ENCODE results near the gene GALM. TPM values are rescaled to one million over a fixed set of nuclear protein-coding genes. Genes with fewer than 3 reads are reported as not detected.

Gene GALM
- total RNA-seq, 1 donor from 2014 or later = 1.0 TPM

- Mint-ChIP-seq H3K27me3 (ENCODE audit: unreplicated experiment) (peaks cover under 1% of the 10 kb centered on the region), H3K9me3 (ENCODE audit: unreplicated experiment) (peaks cover 2% of the 10 kb centered on the region), H3K4me3 (ENCODE audit: unreplicated experiment) (no peak overlapping the region), H3K36me3 (ENCODE audit: unreplicated experiment) (no peaks in the 10 kb centered on the region), H3K27ac (ENCODE audit: unreplicated experiment) (no peak overlapping the region), H3K4me1 (ENCODE audit: low read depth, unreplicated experiment) (peaks cover 5% of the 10 kb centered on the region)
- no peak for TF ChIP-seq CTCF (IDR thresholded peaks at IDR 0.05; ENCODE audit: partially characterized antibody, unreplicated experiment)
- no peak for DNase-seq
Measured at GRCh38 chr2:38728694-38729093, 62.8 kb downstream of the GALM start.

DNA sequence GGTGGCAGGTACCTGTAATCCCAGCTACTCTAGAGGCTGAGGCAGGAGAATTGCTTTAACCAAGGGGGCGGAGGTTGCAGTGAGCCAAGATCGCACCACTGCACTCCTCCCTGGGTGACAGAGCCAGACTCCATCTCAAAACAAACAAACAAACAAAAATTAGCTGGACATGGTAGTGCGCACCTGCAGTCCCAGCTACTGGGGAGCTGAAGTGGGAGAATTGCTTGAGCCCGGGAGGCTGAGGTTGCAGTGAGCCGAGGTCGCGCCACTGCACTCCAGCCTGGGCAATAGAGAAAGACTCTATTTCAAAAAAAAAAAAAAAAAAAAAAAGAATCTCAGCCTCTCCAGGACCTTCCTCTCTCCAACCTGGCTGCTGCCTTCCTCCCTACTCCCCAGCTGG is 65.2 kb downstream of the GALM start:
- no peak for TF ChIP-seq CTCF (IDR thresholded peaks at IDR 0.05; ENCODE audit: partially characterized antibody, unreplicated experiment)
- Mint-ChIP-seq H3K4me3 (ENCODE audit: unreplicated experiment) (no peak overlapping the region), H3K27me3 (ENCODE audit: unreplicated experiment) (peaks cover 2% of the 10 kb centered on the region), H3K27ac (ENCODE audit: unreplicated experiment) (no peak overlapping the region), H3K36me3 (ENCODE audit: unreplicated experiment) (no peaks in the 10 kb centered on the region), H3K4me1 (ENCODE audit: low read depth, unreplicated experiment) (peaks cover 13% of the 10 kb centered on the region), H3K9me3 (ENCODE audit: unreplicated experiment) (peaks cover 2% of the 10 kb centered on the region)
- DNase-seq = no peak

- Mint-ChIP-seq H3K36me3 (ENCODE audit: unreplicated experiment) (no peaks in the 10 kb centered on the region), H3K27ac (ENCODE audit: unreplicated experiment) (no peak overlapping the region), H3K9me3 (ENCODE audit: unreplicated experiment) (peaks cover 2% of the 10 kb centered on the region), H3K4me3 (ENCODE audit: unreplicated experiment) (no peak overlapping the region), H3K27me3 (ENCODE audit: unreplicated experiment) (peaks cover 2% of the 10 kb centered on the region), H3K4me1 (ENCODE audit: low read depth, unreplicated experiment) (peaks cover 13% of the 10 kb centered on the region)
- no peak for DNase-seq
- TF ChIP-seq CTCF (IDR thresholded peaks at IDR 0.05; ENCODE audit: partially characterized antibody, unreplicated experiment) = no peak
Measured at GRCh38 chr2:38731684-38732221, 65.8 kb downstream of the GALM start.

DNA sequence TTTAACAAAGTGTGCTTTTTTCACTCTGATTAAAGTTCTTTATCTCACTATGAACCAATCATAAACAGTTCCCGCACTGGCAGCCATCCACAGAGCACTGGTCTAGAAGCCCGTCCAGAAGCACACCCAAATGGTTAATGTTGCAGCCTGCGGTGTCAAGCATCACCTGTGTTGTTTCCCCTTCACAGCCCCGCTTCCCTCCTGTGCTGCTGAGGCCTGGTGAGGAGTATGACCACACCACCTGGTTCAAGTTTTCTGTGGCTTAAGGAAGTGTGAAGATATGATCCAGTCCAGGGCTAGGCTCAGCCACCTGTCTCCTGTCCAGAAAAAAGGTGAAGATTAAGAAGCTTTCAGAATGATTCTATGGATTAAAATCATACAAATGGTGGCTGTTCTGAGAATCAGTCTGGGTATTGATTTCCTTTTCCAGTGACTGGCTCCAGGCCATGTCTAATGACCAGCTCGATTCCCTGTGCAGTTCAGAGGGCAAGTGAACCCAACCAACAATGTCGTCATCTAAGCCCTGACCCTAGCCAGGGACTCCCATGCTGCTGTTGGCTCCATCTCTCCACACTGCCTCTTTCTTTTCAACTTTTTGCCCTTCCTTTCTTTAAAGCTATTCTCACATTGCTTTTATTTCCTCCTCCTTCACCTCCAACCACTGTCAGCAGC is 67.5 kb downstream of the GALM start:
- no peak for TF ChIP-seq CTCF (IDR thresholded peaks at IDR 0.05; ENCODE audit: partially characterized antibody, unreplicated experiment)
- DNase-seq = no peak
- H3K9me3 Mint-ChIP-seq (ENCODE audit: unreplicated experiment) = peaks cover 2% of the 10 kb centered on the region
- H3K27me3 Mint-ChIP-seq (ENCODE audit: unreplicated experiment) = peaks cover 3% of the 10 kb centered on the region
- peaks cover 13% of the 10 kb centered on the region for H3K4me1 Mint-ChIP-seq (ENCODE audit: low read depth, unreplicated experiment)
- no peaks in the 10 kb centered on the region for H3K36me3 Mint-ChIP-seq (ENCODE audit: unreplicated experiment)
- peak overlapping the region; percentile 33 for H3K27ac Mint-ChIP-seq (ENCODE audit: unreplicated experiment)
- H3K4me3 Mint-ChIP-seq (ENCODE audit: unreplicated experiment) = no peak overlapping the region

- Mint-ChIP-seq H3K27ac (ENCODE audit: unreplicated experiment) (no peak overlapping the region), H3K27me3 (ENCODE audit: unreplicated experiment) (peaks cover 3% of the 10 kb centered on the region), H3K36me3 (ENCODE audit: unreplicated experiment) (no peaks in the 10 kb centered on the region), H3K4me1 (ENCODE audit: low read depth, unreplicated experiment) (peaks cover 13% of the 10 kb centered on the region), H3K4me3 (ENCODE audit: unreplicated experiment) (no peak overlapping the region), H3K9me3 (ENCODE audit: unreplicated experiment) (peaks cover 2% of the 10 kb centered on the region)
- no peak for DNase-seq
- TF ChIP-seq CTCF (IDR thresholded peaks at IDR 0.05; ENCODE audit: partially characterized antibody, unreplicated experiment) = no peak
Measured at GRCh38 chr2:38734299-38735058, 68.6 kb downstream of the GALM start.
